ENCODE results near the gene ANO2.

ANO2 gene

DNA sequence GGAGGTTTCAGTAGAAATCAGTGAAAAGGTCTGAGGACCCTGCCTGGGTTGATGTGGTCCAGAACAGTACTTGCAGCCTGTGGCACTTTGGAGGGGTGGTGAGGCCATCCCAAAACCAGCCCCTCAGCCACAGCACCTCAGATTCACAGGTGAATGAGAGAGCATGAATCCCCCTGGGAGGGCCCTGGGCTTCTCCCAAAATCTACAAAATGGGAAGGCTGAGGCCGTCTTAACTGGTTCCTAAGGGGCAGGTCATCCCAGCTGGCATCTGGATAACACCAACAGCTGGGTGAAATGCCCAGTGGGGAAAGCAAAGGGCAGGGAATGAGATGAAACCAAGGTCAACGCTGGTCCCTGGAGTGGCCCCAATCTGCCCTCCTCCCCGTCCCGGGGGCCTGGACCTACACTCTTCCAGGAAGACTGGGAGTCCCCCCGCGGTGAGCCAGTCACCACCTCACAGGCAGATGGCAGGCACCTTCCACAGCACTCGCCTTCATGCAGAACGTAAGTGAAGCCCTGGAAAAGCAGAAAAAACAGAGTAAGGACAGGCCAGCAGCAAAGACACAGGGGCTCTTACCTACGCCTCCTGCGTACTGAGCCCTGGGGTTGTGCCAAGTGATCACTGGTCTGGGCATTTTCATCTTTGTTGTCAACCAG is 26.3 kb upstream of the ANO2 start:
- DNase-seq (ENCODE audit: low read depth) = no peak
- no peak overlapping the region for H3K4me3 ChIP-seq (ENCODE audit: low read depth, low read length)
- TF ChIP-seq, protein P1, sequence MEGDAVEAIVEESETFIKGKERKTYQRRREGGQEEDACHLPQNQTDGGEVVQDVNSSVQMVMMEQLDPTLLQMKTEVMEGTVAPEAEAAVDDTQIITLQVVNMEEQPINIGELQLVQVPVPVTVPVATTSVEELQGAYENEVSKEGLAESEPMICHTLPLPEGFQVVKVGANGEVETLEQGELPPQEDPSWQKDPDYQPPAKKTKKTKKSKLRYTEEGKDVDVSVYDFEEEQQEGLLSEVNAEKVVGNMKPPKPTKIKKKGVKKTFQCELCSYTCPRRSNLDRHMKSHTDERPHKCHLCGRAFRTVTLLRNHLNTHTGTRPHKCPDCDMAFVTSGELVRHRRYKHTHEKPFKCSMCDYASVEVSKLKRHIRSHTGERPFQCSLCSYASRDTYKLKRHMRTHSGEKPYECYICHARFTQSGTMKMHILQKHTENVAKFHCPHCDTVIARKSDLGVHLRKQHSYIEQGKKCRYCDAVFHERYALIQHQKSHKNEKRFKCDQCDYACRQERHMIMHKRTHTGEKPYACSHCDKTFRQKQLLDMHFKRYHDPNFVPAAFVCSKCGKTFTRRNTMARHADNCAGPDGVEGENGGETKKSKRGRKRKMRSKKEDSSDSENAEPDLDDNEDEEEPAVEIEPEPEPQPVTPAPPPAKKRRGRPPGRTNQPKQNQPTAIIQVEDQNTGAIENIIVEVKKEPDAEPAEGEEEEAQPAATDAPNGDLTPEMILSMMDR (conservative IDR thresholded peaks at IDR 0.05; ENCODE audit: low read depth, low read length) = no peak

GRCh38 chr12:5969974-5970690 is 25.1 kb upstream of the ANO2 start:
- H3K4me3 ChIP-seq (ENCODE audit: low read depth, low read length) = no peak overlapping the region
- DNase-seq (ENCODE audit: low read depth) = no peak
- TF ChIP-seq, protein P1 (conservative IDR thresholded peaks at IDR 0.05; ENCODE audit: low read depth, low read length) = peak; percentile 15

DNA sequence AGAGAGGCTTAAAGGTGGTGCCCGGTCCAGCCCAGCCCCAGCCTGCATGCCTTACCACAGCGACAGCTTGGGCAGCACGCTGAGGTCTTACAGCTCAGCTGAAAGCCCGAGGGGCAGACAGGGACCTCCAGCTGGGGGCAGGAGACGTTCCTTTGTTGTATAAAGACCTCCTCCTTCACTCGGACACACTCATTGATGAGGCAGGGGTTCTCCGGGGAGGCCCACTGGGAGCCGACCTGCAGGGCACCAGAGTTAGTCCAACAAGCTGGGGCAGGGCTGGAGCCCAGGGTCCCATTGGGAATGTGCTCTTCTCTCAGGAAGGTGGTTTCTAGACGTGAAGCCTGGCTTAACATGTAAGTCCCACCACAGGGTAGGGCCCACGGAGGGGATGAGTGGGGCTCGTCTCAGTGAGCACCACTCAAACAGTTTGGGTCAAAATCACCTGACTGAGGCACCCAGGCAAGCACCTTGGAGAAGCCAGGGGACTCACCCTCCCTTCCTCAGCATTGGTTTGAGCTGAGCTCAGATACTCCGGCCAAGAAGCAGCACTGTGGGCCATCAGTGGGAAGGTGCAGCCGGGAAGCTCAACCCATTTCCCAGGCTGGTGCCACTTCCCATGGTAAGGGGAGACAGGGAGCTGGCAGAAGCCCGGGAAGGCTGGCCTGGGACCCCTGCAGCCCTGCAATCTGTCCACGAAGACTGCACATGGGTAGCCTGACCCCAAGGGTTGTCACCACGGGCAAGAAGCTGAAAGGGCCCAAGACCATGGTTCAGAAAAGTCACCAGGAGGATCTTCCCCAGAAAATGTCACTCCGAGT is 24.3 kb upstream of the ANO2 start:
- TF ChIP-seq, protein P1 (conservative IDR thresholded peaks at IDR 0.05; ENCODE audit: low read depth, low read length) = no peak
- DNase-seq (ENCODE audit: low read depth) = no peak
- no peak overlapping the region for H3K4me3 ChIP-seq (ENCODE audit: low read depth, low read length)

- no peak overlapping the region for H3K4me3 ChIP-seq (ENCODE audit: low read depth, low read length)
- no peak for DNase-seq (ENCODE audit: low read depth)
- TF ChIP-seq, protein P1 (conservative IDR thresholded peaks at IDR 0.05; ENCODE audit: low read depth, low read length) = no peak
Observed at GRCh38 chr12:5967645-5968415, 22.8 kb upstream of the ANO2 start.

DNA sequence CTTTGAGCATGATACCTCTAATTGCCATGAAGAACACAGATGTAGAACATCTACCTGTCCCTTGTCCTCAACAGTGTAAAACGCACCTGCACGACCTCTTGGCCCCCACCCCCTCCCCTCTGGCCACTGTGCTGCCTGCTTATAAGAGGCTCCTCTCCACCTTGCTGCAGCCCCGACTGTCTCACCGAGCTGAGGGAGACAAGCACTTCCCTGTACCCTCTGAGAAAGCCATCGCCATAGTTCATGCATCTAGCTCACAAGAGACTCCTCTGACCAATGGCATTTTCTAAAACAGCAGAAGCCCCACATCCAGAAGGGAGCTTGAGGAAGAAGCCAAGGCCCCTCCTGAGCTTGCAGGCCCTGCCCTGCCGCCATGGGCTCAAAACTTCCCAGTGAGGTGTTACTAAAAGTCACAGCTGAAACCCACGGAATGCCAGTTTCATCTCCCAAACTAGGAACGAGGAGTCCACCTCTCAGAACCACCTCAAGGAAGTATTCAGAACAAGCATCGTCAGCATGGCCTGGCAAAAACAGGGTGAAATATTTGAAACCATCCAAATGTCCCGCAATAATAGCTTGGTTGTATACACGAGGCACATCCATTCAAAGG is 21.5 kb upstream of the ANO2 start:
- no peak for DNase-seq (ENCODE audit: low read depth)
- H3K4me3 ChIP-seq (ENCODE audit: low read depth, low read length) = no peak overlapping the region
- TF ChIP-seq, protein P1 (conservative IDR thresholded peaks at IDR 0.05; ENCODE audit: low read depth, low read length) = no peak

DNA sequence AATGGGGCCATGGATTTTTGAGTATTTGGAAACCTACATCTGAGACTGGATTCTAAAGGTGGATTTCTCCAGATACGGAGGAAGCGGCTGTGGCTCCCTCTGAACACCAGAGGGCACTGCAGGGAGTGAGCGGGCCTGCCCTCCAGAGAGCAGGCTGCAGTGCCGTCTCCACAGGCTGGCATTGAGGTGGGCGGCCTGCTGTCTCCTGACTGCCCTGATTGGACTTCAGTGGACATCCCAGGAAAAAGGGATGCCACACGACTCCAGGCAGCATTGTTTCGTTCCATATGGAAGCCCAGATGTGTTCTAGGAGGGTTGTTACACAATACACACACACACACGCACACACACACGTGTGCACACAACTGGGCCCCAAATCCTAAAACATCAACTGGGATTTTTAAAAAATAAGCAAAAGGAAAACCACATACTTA is 20.9 kb upstream of the ANO2 start:
- TF ChIP-seq, protein P1 (conservative IDR thresholded peaks at IDR 0.05; ENCODE audit: low read depth, low read length) = peak; percentile 85
- peak; percentile 57 for DNase-seq (ENCODE audit: low read depth)
- H3K4me3 ChIP-seq (ENCODE audit: low read depth, low read length) = no peak overlapping the region

Data from choroid plexus epithelial cell (primary cell).